HepG2 (cell line): ENCODE data around the gene MEGF11. TPM values are rescaled to one million over a fixed set of nuclear protein-coding genes. Genes with fewer than 3 reads are reported as not detected.

Source experiments
- ATAC-seq: fragments of 200-7000 bp; cut with Tn5 transposase; 3 replicates; pipeline ENCODE4 v1.9.1; 2020; ENCODE audit warnings: mild to moderate bottlenecking, moderate library complexity
- BruUV-seq: library from RNA; stranded (reverse); fragments of 400-500 nt; replicated peaks from 2 replicates; lab custom pipeline; 2021; lab: Mats Ljungman, UMichigan
- CTCF ChIA-PET: fragments of 300-600 bp; formaldehyde crosslinking; extraction: SDS; loops from one replicate; lab custom pipeline; 2021; ENCODE audit warnings: low total read pairs, inconsistent platforms, low intra/inter-chr PET ratio; lab: Yijun Ruan, JAX
- POLR2A ChIA-PET: fragments of 350-600 bp; sonication (Branson Sonifier 250); formaldehyde crosslinking; loops from one replicate; lab custom pipeline; 2020; ENCODE audit warnings: antibody characterized with exemption, inconsistent platforms; lab: Yijun Ruan, JAX
- DNase-seq: peaks from one replicate; pipeline ENCODE4 v3.0.0-alpha.2; 2015; ENCODE audit warnings: low spot score
- FAIRE-seq: peaks from 3 replicates; lab custom pipeline; 2011; peaks lifted over from hg19 to GRCh38; lab: Jason Lieb, UNC
- H2AFZ ChIP-seq: one replicate; pipeline ENCODE4 v1.6.1; 2011; ENCODE audit warnings: low read length, inconsistent platforms
- H3K27ac ChIP-seq: fragments of 300-600 bp; 3 replicates; pipeline ENCODE4 v1.8.0; 2011; ENCODE audit warnings: mixed run types, mild to moderate bottlenecking, mixed read lengths, low read length, inconsistent platforms; ENCODE audit not compliant: insufficient read depth; ENCODE audit errors: extremely low read length
- H3K27me3 ChIP-seq, 2 experiments: fragments of 200-600 bp in 1 of 2; 2 replicates in 1 of 2; 3 replicates in 1 of 2; pipeline versions ENCODE4 v1.6.0 to v1.8.0; 2011; ENCODE audit warnings: low read length in 2 of 2, mild to moderate bottlenecking in 2 of 2, moderate library complexity in 2 of 2, inconsistent platforms in 1 of 2; ENCODE audit not compliant: insufficient read depth in 2 of 2, control insufficient read depth in 1 of 2
- H3K36me3 ChIP-seq, 2 experiments: fragments of 200-600 bp in 1 of 2; replicated peaks in 1 of 2; 2 replicates in 1 of 2; 3 replicates in 1 of 2; pipeline versions ENCODE4 v1.5.1 to v1.8.0; 2011; ENCODE audit warnings: low read length in 2 of 2, inconsistent platforms in 1 of 2; ENCODE audit not compliant: insufficient read depth in 2 of 2, control insufficient read depth in 1 of 2
- H3K4me1 ChIP-seq: 2 replicates; pipeline ENCODE4 v1.5.1; 2012; ENCODE audit warnings: low read length, inconsistent platforms; ENCODE audit not compliant: insufficient read depth
- H3K4me2 ChIP-seq: 2 replicates; pipeline ENCODE4 v1.6.0; 2011; ENCODE audit warnings: low read depth, low read length, inconsistent platforms
- H3K4me3 ChIP-seq, 3 experiments: fragments of 200-600 bp in 1 of 3; sonication (generic), shearing (Covaris generic) in 1 of 3; replicated peaks in 1 of 3; 2 replicates each; pipeline ENCODE4 v1.5.1; 2011 to 2016; ENCODE audit warnings: low read length in 3 of 3, inconsistent platforms in 2 of 3, low read depth in 2 of 3, mild to moderate bottlenecking in 2 of 3, control low read depth in 1 of 3, mixed read lengths in 1 of 3; ENCODE audit not compliant: insufficient read depth in 1 of 3
- H3K79me2 ChIP-seq: one replicate; pipeline ENCODE4 v1.6.1; 2011; ENCODE audit warnings: low read length, inconsistent platforms; ENCODE audit not compliant: insufficient read depth
- H3K9ac ChIP-seq: 2 replicates; pipeline ENCODE4 v1.6.0; 2011; ENCODE audit warnings: mild to moderate bottlenecking, low read depth, low read length, inconsistent platforms; ENCODE audit not compliant: insufficient read depth
- H3K9me3 ChIP-seq: 2 replicates; pipeline ENCODE4 v1.5.1; 2012; ENCODE audit warnings: mild to moderate bottlenecking, low read length
- H4K20me1 ChIP-seq: 2 replicates; pipeline ENCODE4 v1.6.0; 2011; ENCODE audit warnings: inconsistent platforms, mild to moderate bottlenecking, low read length, moderate library complexity; ENCODE audit not compliant: insufficient read depth
- CAMTA2 ChIP-seq: sonication (generic); formaldehyde crosslinking; IDR thresholded peaks from 2 replicates; pipeline ENCODE4 v1.4.0; 2020; ENCODE audit warnings: mild to moderate bottlenecking, missing genetic modification reagents, borderline replicate concordance
- GLMP ChIP-seq: sonication (generic); formaldehyde crosslinking; IDR thresholded peaks from 2 replicates; pipeline ENCODE4 v1.9.0; 2021; ENCODE audit warnings: missing genetic modification reagents, mild to moderate bottlenecking, borderline replicate concordance
- HOXA3 ChIP-seq: sonication (generic); formaldehyde crosslinking; IDR thresholded peaks from 2 replicates; pipeline ENCODE4 v1.5.0; 2020; ENCODE audit warnings: missing genetic modification reagents
- KDM2A ChIP-seq: sonication (generic); formaldehyde crosslinking; IDR thresholded peaks from 2 replicates; pipeline ENCODE4 v1.4.0; 2020; ENCODE audit warnings: low read depth, missing genetic modification reagents, borderline replicate concordance
- RORA ChIP-seq: sonication (generic); formaldehyde crosslinking; IDR thresholded peaks from 2 replicates; pipeline ENCODE4 v1.5.0; 2020; ENCODE audit warnings: mild to moderate bottlenecking, missing genetic modification reagents, moderate library complexity
- SIX1 ChIP-seq: sonication (generic); formaldehyde crosslinking; IDR thresholded peaks from 2 replicates; pipeline ENCODE4 v1.4.0; 2020; ENCODE audit warnings: missing genetic modification reagents, borderline replicate concordance
- TIGD3 ChIP-seq: sonication (generic); formaldehyde crosslinking; IDR thresholded peaks from 2 replicates; pipeline ENCODE4 v1.5.1; 2020; ENCODE audit warnings: mild to moderate bottlenecking, missing genetic modification reagents, borderline replicate concordance
- ZBTB34 ChIP-seq: sonication (generic); formaldehyde crosslinking; IDR thresholded peaks from 2 replicates; pipeline ENCODE4 v1.8.0; 2022; ENCODE audit warnings: mild to moderate bottlenecking, missing genetic modification reagents
- ZNF207 ChIP-seq: fragments of 450-650 bp; IDR thresholded peaks from 2 replicates; pipeline ENCODE4 v1.6.1; 2016; ENCODE audit warnings: antibody characterized with exemption, borderline replicate concordance
- ZNF383 ChIP-seq: sonication (generic); formaldehyde crosslinking; IDR thresholded peaks from 2 replicates; pipeline ENCODE4 v1.4.0; 2020; ENCODE audit warnings: missing genetic modification reagents, mild to moderate bottlenecking, borderline replicate concordance
- ZNF552 ChIP-seq: sonication (generic); formaldehyde crosslinking; IDR thresholded peaks from 2 replicates; pipeline ENCODE4 v1.9.0; 2022; ENCODE audit warnings: missing genetic modification reagents, mild to moderate bottlenecking, borderline replicate concordance
- ZNF678 ChIP-seq: sonication (generic); formaldehyde crosslinking; IDR thresholded peaks from 2 replicates; pipeline ENCODE4 v1.4.0; 2020; ENCODE audit warnings: mild to moderate bottlenecking, missing genetic modification reagents
- ZNF784 ChIP-seq: sonication (generic); formaldehyde crosslinking; IDR thresholded peaks from 2 replicates; pipeline ENCODE4 v1.5.1; 2020; ENCODE audit warnings: missing genetic modification reagents, mild to moderate bottlenecking, borderline replicate concordance
- WGBS: methylation state at CpG from one replicate; pipeline ENCODE4 v1.1.6; 2017; ENCODE audit warnings: low lambda C conversion rate; 5-methylcytosine and 5-hydroxymethylcytosine counted together
- in situ Hi-C: cut with HindIII; loops from 2 replicates; pipeline ENCODE4 v1.10.0; 2017; ENCODE audit warnings: low pct_unique_long_range_greater_than_20kb; ENCODE audit not compliant: extremely low pct_ligation_motif_present
- intact Hi-C: fragments of 100-400 bp; cut with micrococcal nuclease; formaldehyde crosslinking; loops from one replicate; pipeline ENCODE4 v1.10.0; 2022; ENCODE audit not compliant: unreplicated experiment
- polyA plus RNA-seq, 8 experiments: library from polyadenylated mRNA; depleted of rRNA in 3 of 8; stranded (reverse) in 7 of 8; unstranded in 1 of 8; fragments of >200 nt; fragmentation: Illumina TruSeq in 4 of 8; extraction: Trizol in 4 of 8; gene quantifications; 2 replicates each; pipeline versions ENCODE4 v1.2.1 to v1.2.3, GENCODE V29; 2011 to 2016; ENCODE audit warnings: low read depth in 4 of 8, missing spikeins in 1 of 8, mixed read lengths in 1 of 8; ENCODE audit not compliant: insufficient read depth in 1 of 8
- total RNA-seq, 5 experiments: library from RNA; depleted of rRNA; stranded (reverse); fragments of >200 nt; fragmentation: Illumina TruSeq; extraction: Trizol; gene quantifications; 2 replicates each; pipeline ENCODE4 v1.2.3, GENCODE V29; 2016; ENCODE audit warnings: low read depth in 1 of 5
- TF ChIP-seq, protein P1 (sequence below): sonication (generic); formaldehyde crosslinking; IDR thresholded peaks from 2 replicates; pipeline ENCODE4 v1.5.0; 2020; ENCODE audit warnings: missing genetic modification reagents
- TF ChIP-seq, protein P2 (sequence below): IDR thresholded peaks from 2 replicates; pipeline ENCODE4 v1.6.1; 2016; ENCODE audit warnings: mild to moderate bottlenecking

Gene MEGF11
- total and polyA plus RNA-seq, 2 of the 13 experiments (the other 11 are each of a cell fraction or from before 2014, with no cell fraction given): not detected

- no peak for TF ChIP-seq KDM2A (CRISPR knock-in tag)
- TF ChIP-seq RORA (CRISPR knock-in tag): no peak
- TF ChIP-seq HOXA3: no peak
These were observed 42.9 kb downstream of the MEGF11 start (continued) for GRCh38 chr15:66210684-66211083.

DNA sequence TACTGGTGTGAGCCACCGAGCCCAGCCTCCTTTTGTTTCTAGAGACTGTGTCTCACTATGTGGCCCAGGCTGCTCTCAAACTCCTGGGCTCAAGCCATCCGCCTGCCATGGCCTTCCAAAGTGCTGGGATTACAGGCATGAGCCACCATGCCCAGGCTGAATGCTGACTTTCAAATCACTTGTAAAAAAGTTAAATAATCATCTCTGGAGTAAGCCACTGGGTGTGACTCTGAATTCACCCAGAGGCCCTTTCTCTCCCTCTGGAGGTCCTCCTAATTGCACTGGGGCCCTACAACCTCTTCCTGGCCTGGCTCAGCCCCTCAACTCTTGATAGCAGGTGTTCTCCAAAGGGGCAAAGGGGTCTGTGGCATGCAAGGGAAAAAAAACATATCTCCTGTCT, 54.8 kb downstream of the MEGF11 start:
- ATAC-seq: no peak
- TF ChIP-seq ZNF784 (CRISPR knock-in tag) (no peak), ZNF383 (CRISPR knock-in tag) (no peak), ZNF207 (no peak), TIGD3 (CRISPR knock-in tag) (no peak), CAMTA2 (CRISPR knock-in tag) (no peak), GLMP (CRISPR knock-in tag) (no peak), ZNF678 (CRISPR knock-in tag) (no peak), ZBTB34 (CRISPR knock-in tag) (no peak), SIX1 (CRISPR knock-in tag) (no peak), ZNF552 (CRISPR knock-in tag) (no peak)
- TF ChIP-seq, protein P1, sequence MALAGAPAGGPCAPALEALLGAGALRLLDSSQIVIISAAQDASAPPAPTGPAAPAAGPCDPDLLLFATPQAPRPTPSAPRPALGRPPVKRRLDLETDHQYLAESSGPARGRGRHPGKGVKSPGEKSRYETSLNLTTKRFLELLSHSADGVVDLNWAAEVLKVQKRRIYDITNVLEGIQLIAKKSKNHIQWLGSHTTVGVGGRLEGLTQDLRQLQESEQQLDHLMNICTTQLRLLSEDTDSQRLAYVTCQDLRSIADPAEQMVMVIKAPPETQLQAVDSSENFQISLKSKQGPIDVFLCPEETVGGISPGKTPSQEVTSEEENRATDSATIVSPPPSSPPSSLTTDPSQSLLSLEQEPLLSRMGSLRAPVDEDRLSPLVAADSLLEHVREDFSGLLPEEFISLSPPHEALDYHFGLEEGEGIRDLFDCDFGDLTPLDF (CRISPR knock-in tag): no peak
- TF ChIP-seq, protein P2, sequence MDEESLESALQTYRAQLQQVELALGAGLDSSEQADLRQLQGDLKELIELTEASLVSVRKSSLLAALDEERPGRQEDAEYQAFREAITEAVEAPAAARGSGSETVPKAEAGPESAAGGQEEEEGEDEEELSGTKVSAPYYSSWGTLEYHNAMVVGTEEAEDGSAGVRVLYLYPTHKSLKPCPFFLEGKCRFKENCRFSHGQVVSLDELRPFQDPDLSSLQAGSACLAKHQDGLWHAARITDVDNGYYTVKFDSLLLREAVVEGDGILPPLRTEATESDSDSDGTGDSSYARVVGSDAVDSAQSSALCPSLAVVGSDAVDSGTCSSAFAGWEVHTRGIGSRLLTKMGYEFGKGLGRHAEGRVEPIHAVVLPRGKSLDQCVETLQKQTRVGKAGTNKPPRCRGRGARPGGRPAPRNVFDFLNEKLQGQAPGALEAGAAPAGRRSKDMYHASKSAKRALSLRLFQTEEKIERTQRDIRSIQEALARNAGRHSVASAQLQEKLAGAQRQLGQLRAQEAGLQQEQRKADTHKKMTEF: no peak
- TF ChIP-seq, all 625 proteins: peak for 0
- H3K9ac ChIP-seq: no peak overlapping the region
- in situ Hi-C loops (no loop called here), intact Hi-C loops (no loop called here)
- H3K4me3 ChIP-seq: no peak overlapping the region
- H2AFZ ChIP-seq: no peak overlapping the region
- peaks cover 0 to 14% of the 10 kb centered on the region in 2 experiments; a peak in 3 of 5 replicates for H3K27me3 ChIP-seq
- no peaks in the 10 kb centered on the region for H4K20me1 ChIP-seq
- H3K4me1 ChIP-seq: no peaks in the 10 kb centered on the region
- POLR2A ChIA-PET: no interaction called here
- no TSS peak for BruUV-seq
- no peak for DNase-seq
- no peaks in the 10 kb centered on the region for H3K36me3 ChIP-seq
- no peaks in the 10 kb centered on the region for H3K79me2 ChIP-seq
- H3K4me2 ChIP-seq: no peak overlapping the region
- H3K9me3 ChIP-seq: no peaks in the 10 kb centered on the region
- H3K27ac ChIP-seq: no peak overlapping the region
- CTCF ChIA-PET: no interaction called here
- FAIRE-seq: no peak
- WGBS: 17% methylated on average over 2 of the region's 2 CpGs
